ENCODE results near the gene RPL9. TPM values are rescaled to one million over a fixed set of nuclear protein-coding genes. Genes with fewer than 3 reads are reported as not detected.
"Not testable (repeated sequence)": the region's sequence is repeated elsewhere in the genome, so short reads cannot be mapped to it uniquely, and the experiment has no call there.

The RPL9 gene
- total and polyA plus RNA-seq, 7 donors, result 1,915 to 14,511 (median 4,848) TPM

- 93% methylated on average over 3 of the region's 3 CpGs for WGBS, 2 donors
- no peaks in the 10 kb centered on the region for H3K27me3 ChIP-seq
- DNase-seq, result no peak
- H3K27ac ChIP-seq, result no peak overlapping the region
- no peaks in the 10 kb centered on the region for H3K4me1 ChIP-seq
- no peak for TF ChIP-seq POLR2A (IDR thresholded peaks at IDR 0.05)
- no peak for TF ChIP-seq POLR2AphosphoS5 (IDR thresholded peaks at IDR 0.05)
- no peak for TF ChIP-seq EP300 (IDR thresholded peaks at IDR 0.05)
- TF ChIP-seq CTCF (IDR thresholded peaks at IDR 0.05), result no peak
- no peak overlapping the region for H3K4me3 ChIP-seq
- no peaks in the 10 kb centered on the region for H3K36me3 ChIP-seq
- H3K9me3 ChIP-seq, result no peaks in the 10 kb centered on the region
- intact Hi-C loops (cut with DNase I), result no loop called here
These were observed 36.5 kb downstream of the RPL9 start for GRCh38 chr4:39422247-39422646.

- Histone ChIP-seq H3K4me3 (no peak overlapping the region), H3K36me3 (no peaks in the 10 kb centered on the region), H3K27ac (no peak overlapping the region), H3K27me3 (no peaks in the 10 kb centered on the region), H3K4me1 (no peaks in the 10 kb centered on the region), H3K9me3 (no peaks in the 10 kb centered on the region)
- no peak for DNase-seq
- WGBS, 2 donors, result 66 to 75% methylated on average over 2 of the region's 2 CpGs
- intact Hi-C loops (cut with DNase I), result no loop called here
- TF ChIP-seq POLR2AphosphoS5 (IDR thresholded peaks at IDR 0.05) (no peak), EP300 (IDR thresholded peaks at IDR 0.05) (no peak), POLR2A (IDR thresholded peaks at IDR 0.05) (no peak), CTCF (IDR thresholded peaks at IDR 0.05) (no peak)
These were observed 42.9 kb downstream of the RPL9 start for GRCh38 chr4:39415678-39416283.

GRCh38 chr4:39411561-39411960 is 47.2 kb downstream of the RPL9 start:
- intact Hi-C loops (cut with DNase I); H3K4me1 ChIP-seq; DNase-seq; H3K36me3 ChIP-seq; H3K27ac ChIP-seq; H3K9me3 ChIP-seq; H3K4me3 ChIP-seq; H3K27me3 ChIP-seq: not testable (repeated sequence)
- 89 to 95% methylated on average over 8 of the region's 8 CpGs for WGBS, 2 donors

- Histone ChIP-seq H3K9me3 (no peaks in the 10 kb centered on the region), H3K27ac (no peak overlapping the region), H3K4me1 (no peaks in the 10 kb centered on the region), H3K27me3 (no peaks in the 10 kb centered on the region), H3K36me3 (no peaks in the 10 kb centered on the region), H3K4me3 (no peak overlapping the region)
- 74 to 75% methylated on average over 5 of the region's 5 CpGs for WGBS, 2 donors
- intact Hi-C loops (cut with DNase I), result no loop called here
- TF ChIP-seq EP300 (IDR thresholded peaks at IDR 0.05) (no peak), POLR2A (IDR thresholded peaks at IDR 0.05) (no peak), POLR2AphosphoS5 (IDR thresholded peaks at IDR 0.05) (no peak), CTCF (IDR thresholded peaks at IDR 0.05) (no peak)
- no peak for DNase-seq
These were observed 48.3 kb downstream of the RPL9 start for GRCh38 chr4:39410415-39410814.

- intact Hi-C loops (cut with DNase I), result no loop called here
- 20 to 72% methylated on average over 1 of the region's 1 CpG for WGBS, 2 donors
- TF ChIP-seq EP300 (IDR thresholded peaks at IDR 0.05) (no peak), CTCF (IDR thresholded peaks at IDR 0.05) (no peak), POLR2A (IDR thresholded peaks at IDR 0.05) (no peak), POLR2AphosphoS5 (IDR thresholded peaks at IDR 0.05) (no peak)
- H3K27me3 ChIP-seq, result no peaks in the 10 kb centered on the region
- no peak for DNase-seq
- no peak overlapping the region for H3K27ac ChIP-seq
- H3K36me3 ChIP-seq, result no peaks in the 10 kb centered on the region
- no peaks in the 10 kb centered on the region for H3K9me3 ChIP-seq
- no peak overlapping the region for H3K4me3 ChIP-seq
- H3K4me1 ChIP-seq, result no peaks in the 10 kb centered on the region
These were observed 51.2 kb downstream of the RPL9 start for GRCh38 chr4:39407584-39407885.

Measured in sigmoid colon (tissue), 7 donors.